ENCODE measurements around the gene RALBP1. TPM values are rescaled to one million over a fixed set of nuclear protein-coding genes. Genes with fewer than 3 reads are reported as not detected.

RALBP1 gene
- total and polyA plus RNA-seq, 9 of the 15 experiments (the other 6 are each of a cell fraction or from before 2014, with no cell fraction given): 10.9 to 70.0 (median 61.3) TPM

- TF ChIP-seq, protein P1, sequence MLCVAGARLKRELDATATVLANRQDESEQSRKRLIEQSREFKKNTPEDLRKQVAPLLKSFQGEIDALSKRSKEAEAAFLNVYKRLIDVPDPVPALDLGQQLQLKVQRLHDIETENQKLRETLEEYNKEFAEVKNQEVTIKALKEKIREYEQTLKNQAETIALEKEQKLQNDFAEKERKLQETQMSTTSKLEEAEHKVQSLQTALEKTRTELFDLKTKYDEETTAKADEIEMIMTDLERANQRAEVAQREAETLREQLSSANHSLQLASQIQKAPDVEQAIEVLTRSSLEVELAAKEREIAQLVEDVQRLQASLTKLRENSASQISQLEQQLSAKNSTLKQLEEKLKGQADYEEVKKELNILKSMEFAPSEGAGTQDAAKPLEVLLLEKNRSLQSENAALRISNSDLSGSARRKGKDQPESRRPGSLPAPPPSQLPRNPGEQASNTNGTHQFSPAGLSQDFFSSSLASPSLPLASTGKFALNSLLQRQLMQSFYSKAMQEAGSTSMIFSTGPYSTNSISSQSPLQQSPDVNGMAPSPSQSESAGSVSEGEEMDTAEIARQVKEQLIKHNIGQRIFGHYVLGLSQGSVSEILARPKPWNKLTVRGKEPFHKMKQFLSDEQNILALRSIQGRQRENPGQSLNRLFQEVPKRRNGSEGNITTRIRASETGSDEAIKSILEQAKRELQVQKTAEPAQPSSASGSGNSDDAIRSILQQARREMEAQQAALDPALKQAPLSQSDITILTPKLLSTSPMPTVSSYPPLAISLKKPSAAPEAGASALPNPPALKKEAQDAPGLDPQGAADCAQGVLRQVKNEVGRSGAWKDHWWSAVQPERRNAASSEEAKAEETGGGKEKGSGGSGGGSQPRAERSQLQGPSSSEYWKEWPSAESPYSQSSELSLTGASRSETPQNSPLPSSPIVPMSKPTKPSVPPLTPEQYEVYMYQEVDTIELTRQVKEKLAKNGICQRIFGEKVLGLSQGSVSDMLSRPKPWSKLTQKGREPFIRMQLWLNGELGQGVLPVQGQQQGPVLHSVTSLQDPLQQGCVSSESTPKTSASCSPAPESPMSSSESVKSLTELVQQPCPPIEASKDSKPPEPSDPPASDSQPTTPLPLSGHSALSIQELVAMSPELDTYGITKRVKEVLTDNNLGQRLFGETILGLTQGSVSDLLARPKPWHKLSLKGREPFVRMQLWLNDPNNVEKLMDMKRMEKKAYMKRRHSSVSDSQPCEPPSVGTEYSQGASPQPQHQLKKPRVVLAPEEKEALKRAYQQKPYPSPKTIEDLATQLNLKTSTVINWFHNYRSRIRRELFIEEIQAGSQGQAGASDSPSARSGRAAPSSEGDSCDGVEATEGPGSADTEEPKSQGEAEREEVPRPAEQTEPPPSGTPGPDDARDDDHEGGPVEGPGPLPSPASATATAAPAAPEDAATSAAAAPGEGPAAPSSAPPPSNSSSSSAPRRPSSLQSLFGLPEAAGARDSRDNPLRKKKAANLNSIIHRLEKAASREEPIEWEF (CRISPR knock-in tag; IDR thresholded peaks at IDR 0.05): no peak
- TF ChIP-seq SETDB1 (IDR thresholded peaks at IDR 0.05; ENCODE audit: low read length) (no peak), KDM1A (IDR thresholded peaks at IDR 0.05) (no peak), ZNF282 (CRISPR knock-in tag; IDR thresholded peaks at IDR 0.05) (no peak), ZNF609 (CRISPR knock-in tag; IDR thresholded peaks at IDR 0.05; ENCODE audit: borderline replicate concordance) (no peak), CEBPB (tag; IDR thresholded peaks at IDR 0.05) (0 out of 2 replicates have a peak, but pooled peaks have one; percentile 27)
- TF ChIP-seq, protein P2, sequence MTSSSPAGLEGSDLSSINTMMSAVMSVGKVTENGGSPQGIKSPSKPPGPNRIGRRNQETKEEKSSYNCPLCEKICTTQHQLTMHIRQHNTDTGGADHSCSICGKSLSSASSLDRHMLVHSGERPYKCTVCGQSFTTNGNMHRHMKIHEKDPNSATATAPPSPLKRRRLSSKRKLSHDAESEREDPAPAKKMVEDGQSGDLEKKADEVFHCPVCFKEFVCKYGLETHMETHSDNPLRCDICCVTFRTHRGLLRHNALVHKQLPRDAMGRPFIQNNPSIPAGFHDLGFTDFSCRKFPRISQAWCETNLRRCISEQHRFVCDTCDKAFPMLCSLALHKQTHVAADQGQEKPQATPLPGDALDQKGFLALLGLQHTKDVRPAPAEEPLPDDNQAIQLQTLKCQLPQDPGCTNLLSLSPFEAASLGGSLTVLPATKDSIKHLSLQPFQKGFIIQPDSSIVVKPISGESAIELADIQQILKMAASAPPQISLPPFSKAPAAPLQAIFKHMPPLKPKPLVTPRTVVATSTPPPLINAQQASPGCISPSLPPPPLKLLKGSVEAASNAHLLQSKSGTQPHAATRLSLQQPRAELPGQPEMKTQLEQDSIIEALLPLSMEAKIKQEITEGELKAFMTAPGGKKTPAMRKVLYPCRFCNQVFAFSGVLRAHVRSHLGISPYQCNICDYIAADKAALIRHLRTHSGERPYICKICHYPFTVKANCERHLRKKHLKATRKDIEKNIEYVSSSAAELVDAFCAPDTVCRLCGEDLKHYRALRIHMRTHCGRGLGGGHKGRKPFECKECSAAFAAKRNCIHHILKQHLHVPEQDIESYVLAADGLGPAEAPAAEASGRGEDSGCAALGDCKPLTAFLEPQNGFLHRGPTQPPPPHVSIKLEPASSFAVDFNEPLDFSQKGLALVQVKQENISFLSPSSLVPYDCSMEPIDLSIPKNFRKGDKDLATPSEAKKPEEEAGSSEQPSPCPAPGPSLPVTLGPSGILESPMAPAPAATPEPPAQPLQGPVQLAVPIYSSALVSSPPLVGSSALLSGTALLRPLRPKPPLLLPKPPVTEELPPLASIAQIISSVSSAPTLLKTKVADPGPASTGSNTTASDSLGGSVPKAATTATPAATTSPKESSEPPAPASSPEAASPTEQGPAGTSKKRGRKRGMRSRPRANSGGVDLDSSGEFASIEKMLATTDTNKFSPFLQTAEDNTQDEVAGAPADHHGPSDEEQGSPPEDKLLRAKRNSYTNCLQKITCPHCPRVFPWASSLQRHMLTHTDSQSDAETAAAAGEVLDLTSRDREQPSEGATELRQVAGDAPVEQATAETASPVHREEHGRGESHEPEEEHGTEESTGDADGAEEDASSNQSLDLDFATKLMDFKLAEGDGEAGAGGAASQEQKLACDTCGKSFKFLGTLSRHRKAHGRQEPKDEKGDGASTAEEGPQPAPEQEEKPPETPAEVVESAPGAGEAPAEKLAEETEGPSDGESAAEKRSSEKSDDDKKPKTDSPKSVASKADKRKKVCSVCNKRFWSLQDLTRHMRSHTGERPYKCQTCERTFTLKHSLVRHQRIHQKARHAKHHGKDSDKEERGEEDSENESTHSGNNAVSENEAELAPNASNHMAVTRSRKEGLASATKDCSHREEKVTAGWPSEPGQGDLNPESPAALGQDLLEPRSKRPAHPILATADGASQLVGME (CRISPR knock-in tag; IDR thresholded peaks at IDR 0.05): no peak
Measured at GRCh38 chr18:9468998-9469397, 6.3 kb upstream of the RALBP1 start (continued).

Measured in K562 (cell line).